ENCODE measurements around the gene SPECC1L.
A peak's percentile ranks its signal among the peaks of the same experiment; 100 is the strongest.

The SPECC1L gene

GRCh38 chr22:24424901-24425775 is 154.5 kb downstream of the SPECC1L start:
- no peak for DNase-seq (ENCODE audit: extremely low read depth in 1 of 2, low read depth in 1 of 2)

DNA sequence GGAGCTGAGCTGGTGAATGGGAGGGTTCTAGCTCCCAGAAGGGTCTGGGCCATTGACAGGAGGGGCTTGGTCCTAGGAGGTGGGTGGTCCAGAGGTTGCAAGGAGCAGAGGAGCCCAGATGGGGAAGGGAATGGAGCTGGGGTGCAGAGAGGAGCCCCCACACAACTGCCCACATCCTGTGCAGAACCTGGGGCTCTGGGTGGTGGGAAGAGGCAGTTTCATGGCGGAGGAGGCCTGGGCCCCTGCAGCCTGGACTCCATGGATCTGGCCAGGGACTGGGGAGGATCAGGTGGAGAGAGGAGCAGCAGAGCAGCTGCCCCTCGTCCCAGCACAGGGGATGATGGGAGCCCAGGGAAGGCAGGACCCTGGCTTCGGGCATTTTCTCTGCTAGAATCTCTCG is 155.8 kb downstream of the SPECC1L start:
- DNase-seq (ENCODE audit: extremely low read depth in 1 of 2, low read depth in 1 of 2) = no peak

DNA sequence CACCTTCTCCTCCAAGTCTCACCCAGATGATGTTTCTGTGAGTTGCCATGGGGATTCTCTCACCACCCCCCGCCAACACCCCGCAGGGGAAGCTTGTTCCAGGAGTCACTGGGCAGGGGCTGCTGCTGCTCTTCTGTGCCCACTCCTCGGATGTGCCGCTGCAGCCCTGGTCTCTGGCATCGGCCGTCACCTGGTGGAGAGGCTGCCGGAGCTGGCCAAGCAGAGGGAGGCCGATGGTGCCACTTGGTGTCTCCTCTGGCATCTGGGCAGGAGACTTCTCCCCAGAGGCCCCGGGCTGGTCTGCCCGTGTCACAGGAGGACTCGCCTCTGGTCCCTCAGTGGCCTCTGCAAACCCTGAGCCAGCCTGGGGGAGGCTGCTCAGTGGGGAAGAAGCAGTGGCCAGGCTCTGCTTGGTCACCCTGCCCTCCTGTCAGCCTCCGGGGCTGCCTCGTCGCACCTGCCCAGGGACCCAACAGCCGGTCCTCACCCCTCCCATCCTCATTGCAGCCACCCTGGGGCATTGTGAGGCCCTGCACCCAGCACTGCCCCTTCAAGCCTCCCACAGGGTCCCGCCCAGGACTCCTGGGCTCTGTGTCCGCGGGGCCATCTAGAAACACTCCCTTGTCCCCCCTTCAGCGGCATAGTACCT is 156.3 kb downstream of the SPECC1L start:
- DNase-seq (ENCODE audit: extremely low read depth in 1 of 2, low read depth in 1 of 2) = no peak

DNA sequence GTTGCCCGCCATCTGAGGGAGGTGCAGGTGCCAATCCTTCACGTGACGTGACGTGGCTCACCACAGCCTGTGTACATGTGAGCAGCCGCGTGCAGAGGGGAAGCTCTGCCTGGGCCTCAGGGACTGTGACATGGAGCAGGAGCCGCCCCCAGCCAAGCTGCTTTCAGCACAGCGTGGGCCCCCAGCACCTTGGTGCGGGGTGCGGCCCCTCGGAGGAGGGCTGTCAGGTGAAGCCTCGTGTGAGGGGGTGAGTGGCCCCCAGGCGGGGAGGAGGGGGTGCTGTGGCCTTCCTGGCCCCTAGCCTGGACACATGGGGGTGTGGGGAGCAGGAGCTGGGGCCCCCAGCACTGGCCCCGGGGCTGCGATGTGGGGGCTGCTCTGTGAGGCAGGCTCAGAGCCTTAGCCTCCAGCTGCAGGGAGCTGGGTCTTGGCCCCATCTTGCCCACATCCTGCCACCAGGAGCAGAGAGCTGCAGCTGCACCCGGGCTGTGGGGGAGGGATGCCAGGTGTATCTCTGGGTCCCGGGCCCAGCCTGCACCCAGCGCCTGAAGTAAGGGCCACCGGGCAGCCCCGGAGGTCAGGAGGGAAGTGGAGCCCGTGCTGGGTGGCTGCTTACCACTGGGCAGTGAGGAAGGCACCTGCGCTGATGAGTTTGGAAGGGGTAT is 157.0 kb downstream of the SPECC1L start, which contains the start of gene ADORA2A:
TSS of gene ADORA2A (plus strand) at position 100 of the 665 bp plus-strand sequence. CDS start 5,806 bp downstream, outside the sequence.
- peak; percentile 60 to 85 for DNase-seq (ENCODE audit: extremely low read depth in 1 of 2, low read depth in 1 of 2)

- DNase-seq (ENCODE audit: extremely low read depth in 1 of 2, low read depth in 1 of 2) = no peak
Observed at GRCh38 chr22:24428751-24429410, 158.2 kb downstream of the SPECC1L start.

DNA sequence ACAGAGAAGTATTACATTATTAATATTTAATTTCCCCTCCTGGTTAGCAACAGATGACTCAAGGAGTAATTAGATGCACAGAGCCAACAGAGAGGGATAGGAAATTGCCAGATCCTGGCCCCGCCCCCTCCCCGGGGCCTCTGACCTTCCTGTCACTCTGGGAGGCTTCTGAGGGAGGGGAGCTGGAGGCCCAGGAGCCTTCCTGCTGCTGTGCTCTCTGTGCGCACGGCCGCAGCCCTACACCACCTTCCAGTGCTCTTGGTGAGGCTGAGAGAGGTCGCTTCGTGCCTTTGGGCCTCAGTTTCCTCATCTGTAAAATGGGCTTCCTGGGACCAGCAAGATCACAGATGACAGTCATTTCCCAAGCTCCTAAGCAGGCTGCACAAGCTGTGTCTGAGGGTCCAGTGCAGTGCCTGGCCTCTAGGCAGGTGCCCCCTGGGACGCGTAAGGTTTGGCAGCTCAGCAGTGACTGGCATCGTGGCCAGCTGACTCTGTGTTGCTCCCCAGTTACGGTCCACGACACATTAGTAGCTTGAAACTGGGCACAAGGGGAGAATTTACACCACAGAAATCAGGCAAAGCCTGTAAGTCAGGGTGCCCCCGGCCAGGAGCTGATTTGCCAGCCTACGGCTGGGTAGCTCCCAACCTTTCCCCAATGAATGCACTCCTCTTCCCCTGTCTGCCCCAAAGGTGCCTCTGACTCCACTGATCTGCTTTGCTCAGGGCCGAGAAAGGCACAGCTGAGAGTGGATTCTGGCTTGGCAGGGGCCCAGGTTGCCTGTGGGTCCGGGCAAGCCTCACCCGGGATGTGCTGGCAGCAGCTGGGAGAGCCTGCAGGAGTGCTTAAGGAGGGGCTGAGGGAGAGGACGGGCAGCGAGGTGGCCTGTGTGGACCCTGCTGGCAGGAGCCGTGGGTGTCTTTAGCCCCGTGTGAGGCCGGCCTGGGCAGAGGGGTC is 159.1 kb downstream of the SPECC1L start:
- DNase-seq (ENCODE audit: extremely low read depth in 1 of 2, low read depth in 1 of 2) = peak in 1 of 2 donors; percentile 65

DNA sequence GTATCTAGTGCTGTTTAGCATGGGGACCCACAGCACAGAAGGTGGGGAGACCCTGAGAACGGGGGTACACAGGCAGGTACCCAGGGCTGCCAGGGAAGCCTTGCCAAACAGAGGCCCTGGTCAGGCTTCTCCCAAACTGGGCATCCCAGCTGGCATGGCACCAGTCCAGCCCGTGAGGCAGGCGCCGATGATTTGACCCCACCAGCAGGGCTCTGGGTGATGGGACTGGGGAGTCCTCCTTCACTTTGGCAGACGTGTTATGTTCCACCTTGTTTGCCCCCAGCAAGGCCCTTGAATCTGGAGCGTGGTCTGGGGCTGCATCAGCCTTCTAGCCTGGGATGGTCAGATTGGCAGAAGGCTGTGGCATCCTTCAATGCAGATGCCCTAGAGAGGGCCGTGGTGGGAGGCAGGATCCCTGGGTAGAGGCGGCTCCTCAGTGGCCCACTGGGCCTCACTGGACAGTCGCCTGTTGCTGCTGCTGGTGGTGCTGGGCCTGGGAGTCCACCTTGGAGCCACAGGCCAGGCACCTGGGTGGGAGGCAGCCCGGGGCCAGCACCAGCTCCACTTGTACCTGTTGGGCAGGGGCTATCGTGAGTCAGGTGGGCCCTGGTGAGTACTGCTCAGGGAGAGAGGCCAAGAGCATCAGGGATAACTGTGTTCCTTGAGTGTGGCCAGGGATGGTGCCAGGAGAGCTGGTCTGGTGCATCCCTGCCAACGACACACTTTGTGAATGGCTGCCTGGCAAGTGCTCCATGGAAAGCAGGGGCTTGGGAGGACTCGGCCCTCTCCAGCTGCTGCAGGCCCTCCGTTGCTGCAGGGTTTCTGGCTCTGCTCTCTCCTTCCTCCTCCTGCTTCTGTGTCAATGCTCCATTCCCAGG is 160.0 kb downstream of the SPECC1L start:
- DNase-seq (ENCODE audit: extremely low read depth in 1 of 2, low read depth in 1 of 2) = no peak

GRCh38 chr22:24431309-24432034 is 160.8 kb downstream of the SPECC1L start:
- no peak for DNase-seq (ENCODE audit: extremely low read depth in 1 of 2, low read depth in 1 of 2)

DNA sequence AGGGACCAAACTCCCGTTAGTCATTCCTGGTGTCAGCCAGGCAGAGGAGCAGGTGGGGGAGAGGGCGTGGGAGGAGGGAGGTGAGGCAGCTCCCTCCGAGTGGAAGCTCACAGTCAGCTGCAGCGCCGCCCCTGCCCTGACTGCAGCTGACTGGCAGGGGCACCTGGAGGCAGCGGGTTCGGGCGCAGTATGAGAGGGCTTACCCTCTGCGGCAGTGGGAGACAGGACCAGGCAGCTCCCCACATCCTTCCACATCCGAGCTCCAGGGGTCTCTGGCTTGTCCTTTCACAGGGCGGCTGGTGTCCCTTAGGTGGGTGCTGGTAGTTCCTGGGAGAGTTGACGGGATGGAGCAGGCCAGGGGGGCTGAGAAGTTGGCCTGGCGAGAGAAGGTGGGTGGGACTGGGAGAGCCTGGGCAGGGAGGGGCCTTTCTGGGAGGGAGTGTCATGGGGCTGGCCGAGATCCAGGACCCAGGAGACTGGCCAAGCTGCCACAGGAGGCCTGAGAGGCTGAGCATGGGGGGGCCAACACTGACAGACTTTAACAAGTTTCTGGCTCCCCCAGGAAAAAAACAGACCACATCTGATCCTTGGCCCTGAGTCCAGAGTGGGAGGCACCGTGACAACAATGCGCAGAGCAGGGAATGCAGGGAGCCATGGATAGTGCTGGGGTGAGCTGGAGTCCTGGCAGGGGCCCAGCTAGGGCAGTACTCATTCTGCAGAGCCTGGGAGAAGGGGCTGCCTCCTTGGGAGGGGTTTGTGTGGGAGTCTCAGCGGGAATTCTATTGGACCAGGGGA is 161.6 kb downstream of the SPECC1L start:
- peak in 1 of 2 donors; percentile 44 for DNase-seq (ENCODE audit: extremely low read depth in 1 of 2, low read depth in 1 of 2)

DNA sequence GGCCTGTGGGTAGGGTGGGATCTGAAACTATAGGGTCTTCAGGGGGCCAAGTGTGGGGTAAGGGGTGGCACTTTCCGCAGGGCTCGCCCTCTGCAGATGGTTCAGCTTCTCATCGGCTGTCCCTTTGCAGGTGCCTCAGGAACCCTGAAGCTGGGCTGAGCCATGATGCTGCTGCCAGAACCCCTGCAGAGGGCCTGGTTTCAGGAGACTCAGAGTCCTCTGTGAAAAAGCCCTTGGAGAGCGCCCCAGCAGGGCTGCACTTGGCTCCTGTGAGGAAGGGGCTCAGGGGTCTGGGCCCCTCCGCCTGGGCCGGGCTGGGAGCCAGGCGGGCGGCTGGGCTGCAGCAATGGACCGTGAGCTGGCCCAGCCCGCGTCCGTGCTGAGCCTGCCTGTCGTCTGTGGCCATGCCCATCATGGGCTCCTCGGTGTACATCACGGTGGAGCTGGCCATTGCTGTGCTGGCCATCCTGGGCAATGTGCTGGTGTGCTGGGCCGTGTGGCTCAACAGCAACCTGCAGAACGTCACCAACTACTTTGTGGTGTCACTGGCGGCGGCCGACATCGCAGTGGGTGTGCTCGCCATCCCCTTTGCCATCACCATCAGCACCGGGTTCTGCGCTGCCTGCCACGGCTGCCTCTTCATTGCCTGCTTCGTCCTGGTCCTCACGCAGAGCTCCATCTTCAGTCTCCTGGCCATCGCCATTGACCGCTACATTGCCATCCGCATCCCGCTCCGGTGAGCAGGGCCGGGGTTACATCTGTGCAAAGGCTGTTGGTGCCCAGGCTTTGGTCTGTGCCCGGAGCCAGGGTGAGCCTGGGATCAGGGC is 162.6 kb downstream of the SPECC1L start:
- DNase-seq (ENCODE audit: extremely low read depth in 1 of 2, low read depth in 1 of 2) = no peak

GRCh38 chr22:24433828-24434470 is 163.3 kb downstream of the SPECC1L start:
- DNase-seq (ENCODE audit: extremely low read depth in 1 of 2, low read depth in 1 of 2) = no peak

- DNase-seq (ENCODE audit: extremely low read depth in 1 of 2, low read depth in 1 of 2) = peak; percentile 62 to 77
Observed at GRCh38 chr22:24434471-24435322, 164.1 kb downstream of the SPECC1L start.

GRCh38 chr22:24435323-24435645 is 164.7 kb downstream of the SPECC1L start:
- DNase-seq (ENCODE audit: extremely low read depth in 1 of 2, low read depth in 1 of 2) = no peak

DNA sequence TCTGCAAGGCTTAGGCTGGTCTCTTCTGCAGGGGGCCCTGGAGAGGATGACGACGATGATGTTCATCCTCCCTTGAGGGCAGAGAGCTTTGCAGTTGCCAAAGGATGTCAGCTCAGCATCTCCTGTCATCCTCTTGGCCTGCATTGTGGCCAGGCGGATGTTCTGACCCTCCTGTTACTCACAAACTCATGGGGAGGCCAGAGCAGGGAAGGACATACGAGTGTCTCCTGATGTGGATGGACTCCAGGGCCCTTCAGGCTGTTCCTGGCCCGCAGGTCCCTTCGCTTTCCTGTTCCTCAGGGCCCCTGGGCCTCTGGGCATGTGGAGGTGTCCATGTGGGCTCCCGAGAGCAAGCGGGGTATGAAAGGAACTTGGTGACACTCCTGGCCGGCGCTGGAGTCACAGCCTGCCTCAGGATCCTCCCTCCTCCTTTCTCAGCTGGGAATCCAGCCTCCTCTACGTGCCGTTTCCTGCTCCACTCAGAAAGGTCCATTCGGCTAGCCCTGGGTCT is 165.3 kb downstream of the SPECC1L start:
- DNase-seq (ENCODE audit: extremely low read depth in 1 of 2, low read depth in 1 of 2) = no peak

- DNase-seq (ENCODE audit: extremely low read depth in 1 of 2, low read depth in 1 of 2) = no peak
Observed at GRCh38 chr22:24436553-24436952, 165.9 kb downstream of the SPECC1L start.
